Measurements from ENCODE around the gene TCIRG1.

Gene TCIRG1

DNA sequence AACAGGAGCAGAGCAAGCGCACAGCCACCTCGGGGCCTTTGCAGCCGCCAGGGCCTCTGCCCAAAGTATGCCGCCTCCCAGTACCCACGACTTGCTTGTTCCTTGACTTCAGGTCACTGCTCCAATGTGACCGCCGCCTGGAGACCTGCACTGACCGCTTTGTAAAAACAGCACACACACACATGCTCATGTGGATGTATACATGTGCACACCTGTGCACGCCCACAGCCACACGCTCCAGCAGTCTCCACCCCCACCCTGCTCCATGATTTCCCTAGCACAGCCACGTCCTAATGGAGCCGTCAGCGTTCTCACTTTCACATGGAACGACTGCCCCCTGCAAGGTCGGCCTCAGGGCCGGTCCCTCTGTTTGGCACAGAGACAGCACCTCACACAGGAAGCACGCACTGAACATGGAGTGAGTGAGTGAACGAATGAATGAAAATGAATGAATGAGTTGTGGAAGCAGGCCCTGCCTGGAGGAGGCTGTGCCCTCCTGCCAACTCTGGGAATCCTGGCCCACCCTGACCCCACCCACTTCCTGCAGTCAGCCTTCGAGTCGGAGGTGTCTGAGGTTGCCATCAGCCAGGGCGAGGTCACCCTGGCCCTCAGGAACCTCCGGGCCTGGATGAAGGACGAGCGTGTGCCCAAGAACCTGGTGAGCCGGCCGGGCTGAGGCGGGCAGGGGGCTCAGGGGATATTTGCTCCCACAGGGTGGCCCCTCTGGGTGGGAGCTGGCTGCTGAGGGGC lies 20.7 kb upstream of the TCIRG1 start:
- no peak for DNase-seq (ENCODE audit: low spot score)

DNA sequence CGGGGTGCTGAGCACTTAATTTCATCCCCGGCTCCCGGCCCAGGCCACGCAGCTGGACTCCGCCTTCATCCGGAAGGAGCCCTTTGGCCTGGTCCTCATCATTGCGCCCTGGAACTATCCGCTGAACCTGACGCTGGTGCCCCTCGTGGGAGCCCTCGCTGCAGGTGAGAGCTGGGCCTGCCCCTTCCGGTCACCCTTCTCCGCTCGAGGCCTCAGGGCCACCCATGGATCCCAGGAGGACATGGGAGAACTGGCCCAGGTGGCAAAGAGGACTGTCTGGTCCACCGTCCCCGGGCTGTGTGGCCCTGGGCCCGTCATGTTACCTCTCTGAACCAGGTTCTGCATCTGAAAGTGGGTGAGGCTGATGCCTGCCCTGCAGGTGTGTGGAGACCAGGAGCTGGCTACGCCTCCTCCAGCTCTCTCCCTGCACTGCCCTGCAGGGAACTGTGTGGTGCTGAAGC lies 20.1 kb upstream of the TCIRG1 start:
- DNase-seq (ENCODE audit: low spot score) = no peak

DNA sequence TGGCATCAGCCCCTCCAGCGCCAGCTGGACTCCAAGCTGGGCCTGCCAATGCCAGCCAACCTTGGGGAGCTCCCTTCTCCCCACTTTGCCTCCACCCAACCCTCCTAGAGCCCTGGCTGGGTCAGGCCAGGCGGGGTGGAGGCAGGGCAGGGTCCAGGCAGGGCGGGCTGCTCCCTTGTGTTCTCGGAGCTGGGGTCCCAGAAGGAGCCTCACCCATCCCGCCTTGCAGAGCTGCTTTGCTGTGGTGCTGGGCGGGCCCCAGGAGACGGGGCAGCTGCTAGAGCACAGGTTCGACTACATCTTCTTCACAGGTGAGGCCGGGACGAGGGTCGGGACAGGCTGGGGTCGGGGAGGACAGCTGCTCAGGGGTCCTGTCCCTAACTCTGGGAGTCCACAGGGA lies 19.3 kb upstream of the TCIRG1 start:
- DNase-seq (ENCODE audit: low spot score) = no peak

DNA sequence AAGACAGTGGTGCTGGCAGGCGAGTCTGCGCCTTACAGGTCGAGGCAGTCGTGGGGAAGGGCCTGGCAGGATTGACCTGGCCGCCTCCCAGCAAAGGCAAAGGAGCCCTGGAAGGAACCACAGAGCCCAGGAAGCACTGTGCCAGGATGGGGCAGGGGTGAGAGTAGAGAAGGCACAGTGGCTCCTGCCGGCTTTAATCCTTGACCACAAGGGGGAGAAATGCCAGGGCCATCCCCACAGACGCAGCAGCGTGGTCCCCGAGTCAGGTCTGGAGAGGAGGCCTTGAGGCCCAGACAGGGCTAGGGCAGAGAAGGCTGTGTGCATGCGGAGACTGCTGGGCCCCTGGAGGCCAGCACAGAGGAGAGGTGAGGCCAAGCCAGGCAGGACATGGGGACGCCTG lies 18.2 kb upstream of the TCIRG1 start:
- peak; percentile 43 for DNase-seq (ENCODE audit: low spot score)

DNA sequence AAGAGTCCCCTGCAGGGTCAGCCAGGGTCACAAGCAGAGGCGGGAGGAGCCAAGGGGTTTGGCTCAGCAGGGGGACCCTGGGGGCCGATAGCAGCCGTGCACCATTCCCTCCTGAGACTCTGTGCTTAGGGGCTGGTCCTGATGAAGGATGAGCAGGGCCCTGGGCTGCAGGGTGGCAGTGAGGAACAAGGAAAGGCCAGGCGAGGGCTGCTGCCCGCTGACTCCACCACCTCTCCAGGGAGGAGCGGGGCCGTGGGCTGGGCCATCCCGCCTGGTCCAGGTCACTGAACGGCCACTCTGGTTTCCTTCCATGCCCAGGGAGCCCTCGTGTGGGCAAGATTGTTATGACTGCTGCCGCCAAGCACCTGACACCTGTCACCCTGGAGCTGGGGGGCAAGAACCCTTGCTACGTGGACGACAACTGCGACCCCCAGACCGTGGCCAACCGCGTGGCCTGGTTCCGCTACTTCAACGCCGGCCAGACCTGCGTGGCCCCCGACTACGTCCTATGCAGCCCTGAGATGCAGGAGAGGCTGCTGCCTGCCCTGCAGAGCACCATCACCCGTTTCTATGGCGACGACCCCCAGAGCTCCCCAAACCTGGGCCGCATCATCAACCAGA lies 17.5 kb upstream of the TCIRG1 start:
- no peak for DNase-seq (ENCODE audit: low spot score)

DNA sequence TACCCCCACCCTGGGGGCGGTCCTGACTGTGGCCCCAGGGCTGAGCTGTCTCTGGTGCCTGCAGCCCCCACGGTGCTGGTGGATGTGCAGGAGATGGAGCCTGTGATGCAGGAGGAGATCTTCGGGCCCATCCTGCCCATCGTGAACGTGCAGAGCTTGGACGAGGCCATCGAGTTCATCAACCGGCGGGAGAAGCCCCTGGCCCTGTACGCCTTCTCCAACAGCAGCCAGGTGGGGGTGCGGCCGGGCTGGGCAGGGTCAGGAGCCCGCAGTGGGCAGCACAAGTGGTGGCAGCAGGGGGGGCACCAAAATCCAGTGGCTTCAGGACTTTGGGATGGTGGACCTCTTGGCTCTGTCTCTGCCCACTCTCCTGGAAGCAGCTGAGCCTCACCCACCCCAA lies 16.3 kb upstream of the TCIRG1 start:
- no peak for DNase-seq (ENCODE audit: low spot score)

DNA sequence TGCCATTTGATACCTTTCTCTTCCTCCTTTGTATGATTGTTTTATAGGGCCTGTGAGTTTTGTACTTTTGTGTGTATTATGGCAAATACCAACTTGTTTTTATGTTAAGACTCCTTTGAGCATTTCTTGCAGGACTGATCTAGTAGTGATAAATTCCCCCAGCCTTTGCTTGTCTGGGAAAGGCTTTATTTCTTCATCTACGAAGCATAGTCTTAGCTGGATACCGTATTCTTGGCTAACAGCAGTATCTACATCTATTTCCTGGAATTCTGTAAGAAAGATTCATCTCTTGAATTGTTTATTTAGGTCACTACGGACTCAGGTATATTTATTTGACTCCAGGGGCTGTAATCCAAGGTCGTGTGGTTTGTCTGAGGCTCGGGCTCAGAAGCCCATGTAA lies 14.3 kb upstream of the TCIRG1 start:
- no peak for DNase-seq (ENCODE audit: low spot score)

DNA sequence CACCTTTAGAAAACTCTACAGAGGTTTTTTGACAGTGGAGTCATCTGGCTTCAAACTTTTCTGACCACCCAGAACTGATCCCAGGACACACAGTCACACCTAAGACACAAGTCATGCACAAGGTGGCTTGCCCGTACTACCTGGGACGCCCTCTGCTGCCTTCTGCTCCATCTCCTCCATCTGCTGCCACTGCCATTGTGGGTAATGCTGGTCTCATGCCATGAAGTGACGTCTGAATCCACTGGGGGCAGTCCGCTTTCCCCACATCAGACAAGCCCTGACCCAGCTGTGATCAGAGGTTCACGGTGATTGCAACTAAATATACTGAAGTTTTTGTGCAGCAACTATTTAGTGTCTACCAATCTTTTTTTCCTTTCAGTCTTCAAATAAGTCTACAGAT lies 13.8 kb upstream of the TCIRG1 start:
- peak; percentile 76 for DNase-seq (ENCODE audit: low spot score)

DNA sequence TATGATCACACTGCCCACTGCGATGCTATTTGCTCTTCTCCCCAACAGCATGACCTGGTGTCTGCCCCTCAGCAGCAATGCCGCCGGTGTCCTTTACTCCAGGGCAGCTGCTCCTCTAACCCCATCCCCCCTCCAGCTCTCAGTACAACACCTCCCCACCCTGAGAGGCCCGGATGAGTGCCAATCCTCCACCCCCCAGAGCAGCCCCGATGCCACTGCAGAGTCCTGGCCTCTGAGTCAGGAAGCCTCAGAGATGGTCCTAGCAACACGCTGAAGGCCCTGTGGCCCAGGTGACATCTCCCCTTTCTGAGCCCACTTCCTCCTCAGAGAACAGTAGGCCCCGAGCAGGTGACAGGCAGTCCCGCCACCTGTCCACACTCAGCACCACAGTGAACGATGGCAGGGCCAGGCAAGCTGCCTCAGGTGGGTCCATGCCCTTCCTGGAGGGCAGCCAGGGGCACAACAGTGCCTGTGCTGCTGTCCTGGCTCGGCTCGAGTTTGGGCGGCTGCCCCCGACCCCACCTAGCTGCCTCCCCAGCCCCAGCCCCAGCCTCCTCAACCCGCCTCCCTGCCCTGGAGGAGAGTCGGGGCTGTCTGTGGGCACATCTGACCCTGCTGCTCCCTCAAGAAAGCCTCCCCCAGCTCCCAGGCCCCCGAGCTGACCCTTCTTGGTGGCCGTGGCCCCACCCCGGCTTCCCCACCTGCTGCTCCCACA lies 12.3 kb upstream of the TCIRG1 start:
- no peak for DNase-seq (ENCODE audit: low spot score)

DNA sequence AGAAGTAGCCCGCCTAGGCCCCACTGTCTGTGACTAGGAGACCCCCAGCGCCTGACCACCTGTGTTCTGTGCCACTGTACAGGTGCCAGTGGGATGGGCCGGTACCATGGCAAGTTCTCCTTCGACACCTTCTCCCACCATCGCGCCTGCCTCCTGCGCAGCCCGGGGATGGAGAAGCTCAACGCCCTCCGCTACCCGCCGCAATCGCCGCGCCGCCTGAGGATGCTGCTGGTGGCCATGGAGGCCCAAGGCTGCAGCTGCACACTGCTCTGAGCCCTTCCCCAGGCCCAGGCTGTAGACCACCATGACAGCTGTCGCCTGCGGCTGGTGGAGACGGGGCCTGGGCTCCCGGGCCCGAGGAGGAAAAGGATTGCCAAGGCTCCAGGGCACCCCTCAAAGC lies 11.2 kb upstream of the TCIRG1 start:
- DNase-seq (ENCODE audit: low spot score) = no peak

DNA sequence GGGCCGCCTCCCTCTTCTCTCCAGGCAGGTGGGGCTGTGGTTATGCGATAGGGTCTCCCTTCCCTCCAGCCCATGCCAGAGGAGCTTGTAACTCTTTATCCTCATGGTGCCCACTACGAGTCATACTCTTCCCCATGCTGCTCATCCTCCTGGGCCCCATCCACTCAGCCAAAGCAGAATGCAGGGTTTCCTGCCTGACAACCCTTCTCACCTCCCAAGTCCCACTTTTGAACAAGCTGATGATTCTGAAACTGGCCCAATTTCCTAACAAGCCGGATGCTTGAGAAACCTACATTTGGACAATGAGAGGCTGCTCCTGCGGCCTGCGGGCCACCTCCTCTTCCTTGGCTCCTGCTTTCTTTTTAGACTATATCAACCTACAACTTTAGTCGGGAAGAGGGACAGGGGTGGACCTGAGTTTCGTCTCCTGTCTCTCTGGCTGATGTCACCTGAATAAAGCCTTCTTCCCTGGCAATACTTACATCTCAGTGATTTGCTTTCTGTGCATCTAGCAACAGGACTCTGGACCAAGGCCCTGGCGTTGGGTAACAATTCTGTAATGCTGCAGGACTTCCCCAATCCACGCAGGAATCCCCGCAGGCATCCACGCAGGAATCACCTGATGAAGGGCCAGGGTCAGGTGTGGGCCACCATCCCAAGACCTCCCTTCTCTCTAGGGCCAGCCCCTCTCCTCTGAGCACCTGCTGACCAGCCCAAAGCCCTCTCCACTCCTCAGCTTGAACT lies 9.9 kb upstream of the TCIRG1 start:
- DNase-seq (ENCODE audit: low spot score) = no peak

DNA sequence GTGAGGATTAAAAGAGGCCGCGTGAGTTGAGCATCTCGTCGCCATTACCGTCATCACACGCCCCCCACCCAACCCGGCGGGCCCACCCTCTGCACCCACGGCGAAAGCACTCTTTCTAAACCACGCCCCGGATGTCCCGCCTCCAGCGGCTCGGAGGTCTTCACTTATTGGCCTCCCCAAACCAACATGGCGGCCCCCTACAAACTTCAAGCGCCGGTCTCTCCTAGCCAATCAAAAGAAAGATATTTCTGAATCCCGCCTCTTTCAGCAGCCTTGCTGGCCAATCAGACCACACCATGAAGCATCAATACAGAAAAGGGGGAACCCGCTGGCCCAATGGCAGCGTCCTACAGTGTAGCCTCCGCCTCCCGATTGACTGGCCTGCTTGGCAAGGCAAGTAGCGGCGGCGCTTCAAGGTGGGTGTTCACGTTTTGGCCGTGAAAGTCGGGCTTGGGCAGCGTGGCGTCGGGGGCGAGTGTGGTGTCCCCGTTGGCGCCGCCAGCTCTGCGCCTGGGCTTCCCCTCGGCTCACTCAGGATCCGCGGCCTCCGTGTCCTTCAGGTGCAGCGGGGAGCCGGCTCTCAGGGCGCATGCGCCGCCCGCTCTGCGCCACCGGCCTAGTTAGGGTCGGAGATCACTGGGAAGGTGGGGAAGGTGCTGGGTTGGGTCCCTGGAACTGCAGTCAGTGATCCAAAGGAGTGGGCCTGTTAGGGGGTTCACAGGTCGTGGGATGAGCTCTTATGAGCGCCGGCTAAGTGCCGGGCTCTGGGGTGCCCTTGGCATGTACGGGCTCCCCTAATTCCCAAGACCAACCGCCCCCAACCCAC lies 8.3 kb upstream of the TCIRG1 start, which contains the start of gene NDUFS8:
Gene NDUFS8, plus strand, starts transcription at position 364 of the 826 bp plus-strand sequence. CDS start 1,471 bp downstream, outside the sequence.
- DNase-seq (ENCODE audit: low spot score) = peak; percentile 100

DNA sequence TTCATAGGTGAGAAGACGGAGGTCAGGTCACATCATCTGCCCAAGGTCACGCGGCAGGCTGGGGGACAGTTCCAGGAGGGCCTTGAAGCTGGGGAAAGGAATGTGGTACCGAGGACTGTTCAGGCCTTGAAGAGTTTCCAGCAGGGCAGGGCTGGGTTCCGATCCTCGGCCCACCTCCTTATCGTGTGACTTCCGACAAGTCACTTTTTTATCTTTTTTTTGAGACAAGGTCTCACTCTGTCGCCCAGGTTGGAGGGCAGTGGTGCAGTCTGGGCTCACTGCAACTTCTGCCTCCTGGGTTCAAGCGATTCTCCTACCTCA lies 7.7 kb upstream of the TCIRG1 start:
- DNase-seq (ENCODE audit: low spot score) = no peak

DNA sequence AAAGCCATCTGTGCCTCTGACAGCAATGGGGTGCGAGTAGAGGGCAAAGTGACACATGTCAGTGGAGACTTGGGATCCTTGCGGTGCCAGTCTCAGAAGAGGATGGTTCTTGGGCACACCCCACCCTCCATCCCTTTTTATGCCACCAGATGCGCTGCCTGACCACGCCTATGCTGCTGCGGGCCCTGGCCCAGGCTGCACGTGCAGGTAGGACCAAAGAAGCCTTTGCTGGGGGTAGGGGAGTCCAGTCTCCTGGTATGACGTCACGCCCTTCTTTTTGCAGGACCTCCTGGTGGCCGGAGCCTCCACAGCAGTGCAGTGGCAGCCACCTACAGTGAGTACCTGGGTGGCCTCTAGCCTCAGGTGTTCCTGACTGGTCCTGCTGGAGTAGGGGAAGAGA lies 6.8 kb upstream of the TCIRG1 start:
- DNase-seq (ENCODE audit: low spot score) = no peak

DNA sequence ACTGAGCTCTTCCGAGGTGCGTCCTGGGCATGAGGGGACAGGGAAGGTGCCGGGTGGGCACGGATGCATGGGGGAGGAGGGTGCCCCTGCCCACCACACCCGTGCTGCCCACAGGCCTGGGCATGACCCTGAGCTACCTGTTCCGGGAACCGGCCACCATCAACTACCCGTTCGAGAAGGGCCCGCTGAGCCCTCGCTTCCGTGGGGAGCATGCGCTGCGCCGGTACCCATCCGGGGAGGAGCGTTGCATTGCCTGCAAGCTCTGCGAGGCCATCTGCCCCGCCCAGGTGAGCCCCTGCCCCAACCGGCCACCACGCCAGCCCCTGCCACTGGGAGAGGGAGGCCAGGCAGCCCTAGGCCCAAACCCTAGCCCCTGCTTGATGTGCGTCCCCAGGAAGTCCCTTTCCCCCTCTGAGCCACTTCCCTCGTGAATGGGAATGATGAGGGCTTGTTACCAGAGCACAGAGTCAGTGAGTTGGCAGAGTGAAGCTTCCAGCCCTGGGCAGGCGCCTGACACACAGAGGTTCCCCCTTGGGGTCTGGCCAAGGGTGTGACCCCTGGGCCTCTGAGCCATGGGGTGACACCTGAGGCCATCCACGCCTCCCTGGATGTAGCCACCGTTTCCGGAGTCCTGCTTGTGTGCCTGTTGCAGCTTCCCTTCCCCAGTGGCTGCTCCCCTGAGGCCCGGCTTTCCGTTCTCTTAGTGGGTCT lies 5.7 kb upstream of the TCIRG1 start:
- DNase-seq (ENCODE audit: low spot score) = no peak

DNA sequence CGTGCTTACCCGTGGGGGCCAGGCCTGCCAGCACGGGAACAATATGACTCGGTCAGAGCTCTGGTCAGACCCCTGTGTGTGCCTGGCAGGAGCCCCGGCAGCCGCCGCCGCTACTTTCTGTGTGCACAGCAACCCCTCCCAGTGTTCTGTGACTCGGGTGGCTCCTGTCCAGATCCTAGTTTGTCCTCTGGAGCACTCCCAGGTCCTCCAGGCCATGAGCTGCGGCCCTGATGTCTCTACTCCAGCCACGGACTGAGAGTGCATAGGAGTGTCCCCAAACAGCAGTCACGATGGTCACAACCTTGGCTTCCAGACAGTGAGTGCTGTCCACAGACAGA lies 5.1 kb upstream of the TCIRG1 start:
- DNase-seq (ENCODE audit: low spot score) = no peak

DNA sequence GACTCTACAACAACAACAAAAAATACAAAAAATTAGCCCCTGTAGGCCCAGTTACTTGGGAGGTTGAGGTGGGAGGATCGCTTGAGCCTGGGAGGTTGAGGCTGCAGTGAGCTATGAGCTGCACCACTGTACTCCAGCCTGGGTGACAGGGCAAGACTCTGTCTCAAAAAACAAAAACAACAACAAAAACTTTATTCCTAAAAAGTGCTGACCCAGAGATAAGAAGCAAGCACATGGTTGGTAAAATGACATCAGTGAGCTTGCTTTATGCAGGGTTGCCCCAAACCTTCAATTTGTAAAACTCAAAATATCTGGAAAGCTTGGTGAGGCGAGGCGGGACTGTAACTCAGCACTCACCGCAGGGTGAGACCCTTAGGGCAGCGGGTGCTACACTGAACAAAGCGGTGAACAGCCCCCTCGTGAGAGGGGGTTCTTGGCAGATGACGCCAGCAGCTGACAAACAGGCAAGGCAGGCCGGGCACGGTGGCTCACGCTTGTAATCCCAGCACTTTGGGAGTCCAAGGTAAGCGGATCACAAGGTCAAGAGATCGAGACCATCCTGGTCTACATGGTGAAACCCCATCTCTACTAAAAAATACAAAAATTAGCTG lies 3.5 kb upstream of the TCIRG1 start:
- DNase-seq (ENCODE audit: low spot score) = no peak

DNA sequence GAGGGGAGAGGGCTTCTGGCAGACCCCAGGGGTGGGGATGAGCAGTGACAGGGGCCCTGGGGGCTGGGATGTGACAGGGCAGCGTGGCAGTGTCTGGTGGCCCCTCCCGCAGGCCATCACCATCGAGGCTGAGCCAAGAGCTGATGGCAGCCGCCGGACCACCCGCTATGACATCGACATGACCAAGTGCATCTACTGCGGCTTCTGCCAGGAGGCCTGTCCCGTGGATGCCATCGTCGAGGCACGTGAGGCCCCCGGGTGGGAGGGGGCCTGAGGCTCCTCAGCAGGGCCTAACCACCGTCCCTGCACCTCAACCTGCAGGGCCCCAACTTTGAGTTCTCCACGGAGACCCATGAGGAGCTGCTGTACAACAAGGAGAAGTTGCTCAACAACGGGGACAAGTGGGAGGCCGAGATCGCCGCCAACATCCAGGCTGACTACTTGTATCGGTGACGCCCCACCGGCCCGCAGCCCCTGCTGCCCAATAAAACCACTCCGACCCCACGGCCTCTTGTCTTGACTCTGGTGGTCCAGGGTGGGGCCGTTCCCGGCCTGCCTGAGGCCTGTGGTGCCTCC lies 2.6 kb upstream of the TCIRG1 start:
- no peak for DNase-seq (ENCODE audit: low spot score)

DNA sequence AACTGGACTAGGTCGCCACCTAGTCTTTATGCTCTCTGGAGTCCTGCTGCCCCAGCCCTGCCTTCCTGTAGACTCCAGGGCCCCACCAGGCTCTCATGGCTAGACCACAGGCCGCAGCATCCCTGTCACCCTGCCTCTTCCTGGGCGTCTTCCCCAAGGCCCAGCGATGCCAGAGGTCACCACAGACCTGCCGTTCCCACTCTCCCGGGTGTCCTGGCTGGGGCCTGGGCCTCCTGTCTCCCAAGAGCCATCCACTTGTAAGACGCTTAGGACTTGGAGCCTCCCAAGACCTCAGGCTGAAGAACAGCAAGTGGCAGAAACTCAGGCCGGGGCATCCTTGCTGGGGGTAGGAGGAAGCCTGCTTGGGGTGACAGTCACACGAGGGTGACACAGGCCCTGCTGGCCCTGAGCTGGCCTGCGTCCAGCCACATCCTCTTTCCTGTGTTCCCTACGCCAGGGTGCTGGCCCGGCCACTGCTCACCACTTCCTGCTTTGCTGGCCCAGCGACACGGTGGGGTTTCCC lies 2.0 kb upstream of the TCIRG1 start:
- DNase-seq (ENCODE audit: low spot score) = no peak

All from NAMALWA (cell line).